Measurements from ENCODE around the gene HBG1. TPM values are rescaled to one million over a fixed set of nuclear protein-coding genes. Genes with fewer than 3 reads are reported as not detected.

HBG1 gene
- polyA plus RNA-seq, 1 donor (not counting 4 experiments of a cell fraction or from before 2014, with no cell fraction given): 0.30 TPM

GRCh38 chr11:5272395-5273017 lies 22.8 kb upstream of the HBG1 start:
- TF ChIP-seq, protein P1, sequence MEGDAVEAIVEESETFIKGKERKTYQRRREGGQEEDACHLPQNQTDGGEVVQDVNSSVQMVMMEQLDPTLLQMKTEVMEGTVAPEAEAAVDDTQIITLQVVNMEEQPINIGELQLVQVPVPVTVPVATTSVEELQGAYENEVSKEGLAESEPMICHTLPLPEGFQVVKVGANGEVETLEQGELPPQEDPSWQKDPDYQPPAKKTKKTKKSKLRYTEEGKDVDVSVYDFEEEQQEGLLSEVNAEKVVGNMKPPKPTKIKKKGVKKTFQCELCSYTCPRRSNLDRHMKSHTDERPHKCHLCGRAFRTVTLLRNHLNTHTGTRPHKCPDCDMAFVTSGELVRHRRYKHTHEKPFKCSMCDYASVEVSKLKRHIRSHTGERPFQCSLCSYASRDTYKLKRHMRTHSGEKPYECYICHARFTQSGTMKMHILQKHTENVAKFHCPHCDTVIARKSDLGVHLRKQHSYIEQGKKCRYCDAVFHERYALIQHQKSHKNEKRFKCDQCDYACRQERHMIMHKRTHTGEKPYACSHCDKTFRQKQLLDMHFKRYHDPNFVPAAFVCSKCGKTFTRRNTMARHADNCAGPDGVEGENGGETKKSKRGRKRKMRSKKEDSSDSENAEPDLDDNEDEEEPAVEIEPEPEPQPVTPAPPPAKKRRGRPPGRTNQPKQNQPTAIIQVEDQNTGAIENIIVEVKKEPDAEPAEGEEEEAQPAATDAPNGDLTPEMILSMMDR (optimal IDR thresholded peaks at IDR 0.05 in 1 of 3, IDR thresholded peaks at IDR 0.05 in 1 of 3, conservative IDR thresholded peaks at IDR 0.05 in 1 of 3; ENCODE audit: extremely low read depth in 1 of 3, insufficient read depth in 2 of 3, low read length in 3 of 3): no peak
- no peak for TF ChIP-seq EZH2 (IDR thresholded peaks at IDR 0.05; ENCODE audit: low read length)
- H3K9me1 ChIP-seq (ENCODE audit: control insufficient read depth, extremely low read depth, insufficient read depth, low read length): no peaks in the 10 kb centered on the region
- no peaks in the 10 kb centered on the region for H3K27me3 ChIP-seq (ENCODE audit: control insufficient read depth, extremely low read depth, insufficient read depth, low read length)
- DNase-seq (ENCODE audit: low read depth, low spot score) (no peak), FAIRE-seq (no peak)
- no peak overlapping the region for H3K4me2 ChIP-seq (ENCODE audit: control insufficient read depth, extremely low read depth, insufficient read depth, low read depth, low read length)
- H4K20me1 ChIP-seq (ENCODE audit: control insufficient read depth, extremely low read depth, insufficient read depth, low read length): no peaks in the 10 kb centered on the region
- H3K9ac ChIP-seq (ENCODE audit: control insufficient read depth, extremely low read depth, insufficient read depth, low read length): no peak overlapping the region
- H3K9me3 ChIP-seq (ENCODE audit: control insufficient read depth, low read depth, low read length): no peaks in the 10 kb centered on the region
- peaks cover 7% of the 10 kb centered on the region for H3K4me1 ChIP-seq (ENCODE audit: control insufficient read depth, extremely low read depth, insufficient read depth, low read length)
- no peak overlapping the region for H3K27ac ChIP-seq (ENCODE audit: control insufficient read depth, insufficient read depth, low read length)
- H3K36me3 ChIP-seq (ENCODE audit: control insufficient read depth in 2 of 2, extremely low read depth in 1 of 2, insufficient read depth in 2 of 2, low read length in 2 of 2): no peaks in the 10 kb centered on the region
- no peak overlapping the region for H2AFZ ChIP-seq (ENCODE audit: control insufficient read depth, low read length)
- no peak overlapping the region for H3K4me3 ChIP-seq (ENCODE audit: control insufficient read depth in 2 of 3, extremely low read depth in 1 of 3, insufficient read depth in 2 of 3, low read depth in 1 of 3, low read length in 3 of 3)
- H3K79me2 ChIP-seq (ENCODE audit: control insufficient read depth, insufficient read depth, low read length): no peaks in the 10 kb centered on the region
- dilution Hi-C loops (cut with MboI; ENCODE audit: extremely low pct_ligation_motif_present, low sequenced_read_pairs): no loop called here

DNA sequence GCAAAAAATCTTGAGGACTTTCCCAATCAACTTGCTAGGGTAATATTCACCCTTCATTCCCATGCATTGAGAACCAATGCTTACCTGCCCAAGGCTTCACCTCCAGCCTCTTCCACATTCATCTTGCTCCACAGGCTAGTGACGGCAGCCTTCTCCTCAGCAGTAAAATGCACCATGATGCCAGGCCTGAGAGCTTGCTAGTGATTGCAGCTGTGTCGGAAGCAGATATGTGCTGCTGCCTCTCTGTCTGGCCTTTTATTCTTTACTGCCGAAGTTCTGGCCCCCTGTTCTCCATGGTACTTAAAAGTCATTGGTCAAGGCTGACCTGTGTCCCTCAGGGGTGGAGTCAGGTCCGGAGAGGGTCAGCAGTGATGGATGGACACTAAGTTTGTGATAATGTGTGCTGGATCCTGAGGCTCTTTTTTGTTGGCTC lies 20.1 kb upstream of the HBG1 start, which contains the start of gene HBE1:
HBE1 (minus strand) TSS at position 231 of the 433 bp plus-strand sequence; CDS start at position 176, 55 bp downstream.
- Histone ChIP-seq H3K36me3 (ENCODE audit: control insufficient read depth in 2 of 2, extremely low read depth in 1 of 2, insufficient read depth in 2 of 2, low read length in 2 of 2) (no peaks in the 10 kb centered on the region), H3K9ac (ENCODE audit: control insufficient read depth, extremely low read depth, insufficient read depth, low read length) (no peak within 1 kb of the TSS), H3K79me2 (ENCODE audit: control insufficient read depth, insufficient read depth, low read length) (no peaks in the 10 kb centered on the region), H3K4me2 (ENCODE audit: control insufficient read depth, extremely low read depth, insufficient read depth, low read depth, low read length) (no peak within 1 kb of the TSS), H3K4me1 (ENCODE audit: control insufficient read depth, extremely low read depth, insufficient read depth, low read length) (peaks cover 7% of the 10 kb centered on the region), H3K4me3 (ENCODE audit: control insufficient read depth in 2 of 3, extremely low read depth in 1 of 3, insufficient read depth in 2 of 3, low read depth in 1 of 3, low read length in 3 of 3) (no peak within 1 kb of the TSS), H3K27me3 (ENCODE audit: control insufficient read depth, extremely low read depth, insufficient read depth, low read length) (no peaks in the 10 kb centered on the region), H4K20me1 (ENCODE audit: control insufficient read depth, extremely low read depth, insufficient read depth, low read length) (no peaks in the 10 kb centered on the region), H3K27ac (ENCODE audit: control insufficient read depth, insufficient read depth, low read length) (no peak within 1 kb of the TSS), H2AFZ (ENCODE audit: control insufficient read depth, low read length) (no peak within 1 kb of the TSS), H3K9me3 (ENCODE audit: control insufficient read depth, low read depth, low read length) (no peaks in the 10 kb centered on the region), H3K9me1 (ENCODE audit: control insufficient read depth, extremely low read depth, insufficient read depth, low read length) (no peaks in the 10 kb centered on the region)
- FAIRE-seq (no peak), DNase-seq (ENCODE audit: low read depth, low spot score) (no peak)
- dilution Hi-C loops (cut with MboI; ENCODE audit: extremely low pct_ligation_motif_present, low sequenced_read_pairs): no loop called here
- TF ChIP-seq EZH2 (IDR thresholded peaks at IDR 0.05; ENCODE audit: low read length): no peak
- TF ChIP-seq, protein P1 (optimal IDR thresholded peaks at IDR 0.05 in 1 of 3, IDR thresholded peaks at IDR 0.05 in 1 of 3, conservative IDR thresholded peaks at IDR 0.05 in 1 of 3; ENCODE audit: extremely low read depth in 1 of 3, insufficient read depth in 2 of 3, low read length in 3 of 3): no peak
